Endothelial cell of umbilical vein (primary cell): Measurements from ENCODE around the gene HBZ. TPM values are rescaled to one million over a fixed set of nuclear protein-coding genes. Genes with fewer than 3 reads are reported as not detected.
A peak's percentile ranks its signal among the peaks of the same experiment; 100 is the strongest.

Experiments
- BruUV-seq: library from RNA; stranded (reverse); fragments of 400-500 nt; replicated peaks from 2 replicates; lab custom pipeline; 2021; lab: Mats Ljungman, UMichigan
- CTCF ChIA-PET: fragments of 300-600, 350-600 bp; sonication (Branson Sonifier 250); formaldehyde crosslinking; loops from one replicate; lab custom pipeline; 2021; ENCODE audit warnings: antibody characterized with exemption, inconsistent platforms; lab: Charles Lee
- POLR2A ChIA-PET: fragments of 300-600, 350-600 bp; sonication (Branson Sonifier 250); formaldehyde crosslinking; loops from one replicate; lab custom pipeline; 2021; ENCODE audit warnings: antibody characterized with exemption, inconsistent platforms; lab: Charles Lee
- DNase-seq: peaks from one replicate; pipeline ENCODE4 v3.0.0-alpha.2; 2011; ENCODE audit warnings: low read depth, low spot score
- FAIRE-seq: peaks from 2 replicates; lab custom pipeline; 2011; peaks lifted over from hg19 to GRCh38; lab: Jason Lieb, UNC
- H2AFZ ChIP-seq: 2 replicates; pipeline ENCODE4 v1.6.0; 2012; ENCODE audit warnings: low read depth, low read length, control low read depth, inconsistent platforms
- H3K27ac ChIP-seq: 2 replicates; pipeline ENCODE4 v1.5.1; 2011; ENCODE audit warnings: low read depth, mild to moderate bottlenecking, control low read depth, low read length, moderate library complexity; ENCODE audit not compliant: insufficient read depth
- H3K27me3 ChIP-seq, 2 experiments: 2 replicates each; pipeline versions ENCODE4 v1.6.0 to v1.6.1; 2011; ENCODE audit warnings: low read length in 2 of 2, mixed read lengths in 1 of 2; ENCODE audit not compliant: control insufficient read depth in 2 of 2, insufficient read depth in 2 of 2
- H3K36me3 ChIP-seq, 2 experiments: 2 replicates in 1 of 2; 3 replicates in 1 of 2; pipeline ENCODE4 v1.5.1; 2011; ENCODE audit warnings: low read length in 2 of 2, mild to moderate bottlenecking in 1 of 2, moderate library complexity in 1 of 2; ENCODE audit not compliant: control insufficient read depth in 2 of 2, insufficient read depth in 2 of 2; ENCODE audit errors: extremely low read depth in 1 of 2
- H3K4me1 ChIP-seq: 3 replicates; pipeline ENCODE4 v1.5.1; 2011; ENCODE audit warnings: mild to moderate bottlenecking, low read length; ENCODE audit not compliant: control insufficient read depth, insufficient read depth; ENCODE audit errors: extremely low read depth
- H3K4me2 ChIP-seq: 2 replicates; pipeline ENCODE4 v1.6.1; 2011; ENCODE audit warnings: low read length, control low read depth, mixed read lengths; ENCODE audit not compliant: insufficient read depth
- H3K4me3 ChIP-seq, 3 experiments: fragments of 200-600 bp in 1 of 3; sonication (generic), shearing (Covaris generic) in 1 of 3; replicated peaks in 1 of 3; 2 replicates each; pipeline ENCODE4 v1.5.1; 2011 to 2016; ENCODE audit warnings: control low read depth in 3 of 3, low read length in 3 of 3, mild to moderate bottlenecking in 2 of 3, inconsistent platforms in 1 of 3, low read depth in 1 of 3, moderate library complexity in 1 of 3; ENCODE audit not compliant: insufficient read depth in 1 of 3
- H3K79me2 ChIP-seq: 2 replicates; pipeline ENCODE4 v1.6.0; 2012; ENCODE audit warnings: low read length, inconsistent platforms; ENCODE audit not compliant: control insufficient read depth, insufficient read depth
- H3K9ac ChIP-seq: replicated peaks from 2 replicates; pipeline ENCODE3; 2011; ENCODE audit warnings: low read length, control low read depth; ENCODE audit not compliant: insufficient read depth; ENCODE audit errors: extremely low read depth
- H3K9me1 ChIP-seq: replicated peaks from 3 replicates; pipeline ENCODE4 v1.6.0; 2011; ENCODE audit warnings: mild to moderate bottlenecking, low read length; ENCODE audit not compliant: control insufficient read depth, insufficient read depth; ENCODE audit errors: extremely low read depth
- H3K9me3 ChIP-seq: replicated peaks from 2 replicates; pipeline ENCODE4 v1.5.1; 2012; ENCODE audit warnings: low read length, inconsistent platforms; ENCODE audit not compliant: control insufficient read depth, insufficient read depth
- H4K20me1 ChIP-seq: replicated peaks from 2 replicates; pipeline ENCODE3; 2011; ENCODE audit warnings: mild to moderate bottlenecking, low read length; ENCODE audit not compliant: control insufficient read depth, insufficient read depth; ENCODE audit errors: extremely low read depth
- EZH2 ChIP-seq: IDR thresholded peaks from 2 replicates; pipeline ENCODE4 v1.6.1; 2012; ENCODE audit warnings: borderline replicate concordance, low read depth, mild to moderate bottlenecking, moderate library complexity, low read length, inconsistent platforms; ENCODE audit not compliant: severe bottlenecking
- FOS ChIP-seq: IDR thresholded peaks from 2 replicates; pipeline ENCODE4 v1.6.1; 2011; ENCODE audit warnings: mild to moderate bottlenecking, low read length, moderate library complexity, borderline replicate concordance; ENCODE audit not compliant: insufficient read depth
- GATA2 ChIP-seq: IDR thresholded peaks from 2 replicates; pipeline ENCODE4 v1.7.0; 2011; ENCODE audit warnings: low read depth, mild to moderate bottlenecking, moderate library complexity, mixed read lengths, low read length; ENCODE audit not compliant: insufficient read length, insufficient read depth
- JUN ChIP-seq: IDR thresholded peaks from 2 replicates; pipeline ENCODE4 v1.6.1; 2011; ENCODE audit warnings: borderline replicate concordance, low read depth; ENCODE audit not compliant: insufficient read length, insufficient read depth
- MYC ChIP-seq: IDR thresholded peaks from one replicate; pipeline ENCODE4 v1.6.1; 2011; ENCODE audit warnings: mild to moderate bottlenecking, low read depth, low read length
- POLR2A ChIP-seq: IDR thresholded peaks from 2 replicates; pipeline ENCODE4 v1.6.1; 2012; ENCODE audit warnings: low read depth, mild to moderate bottlenecking, control low read depth, low read length
- POLR2AphosphoS5 ChIP-seq: IDR thresholded peaks from 2 replicates; pipeline ENCODE4 v1.6.1; 2012; ENCODE audit warnings: low read depth, mild to moderate bottlenecking, control low read depth, low read length, moderate library complexity; ENCODE audit not compliant: insufficient read depth
- dilution Hi-C: fragments of 300-500 bp; cut with MboI; formaldehyde crosslinking; loops from one replicate; pipeline ENCODE4 v1.15.0; 2019; ENCODE audit warnings: low sequenced_read_pairs; ENCODE audit not compliant: extremely low pct_ligation_motif_present
- intact Hi-C: fragments of 100-400 bp; cut with micrococcal nuclease; formaldehyde crosslinking; loops from one replicate; pipeline ENCODE4 v1.10.0; 2022
- polyA plus RNA-seq, 4 experiments: library from polyadenylated mRNA; depleted of rRNA in 3 of 4; stranded (reverse) in 3 of 4; unstranded in 1 of 4; fragments of >200 nt; gene quantifications; 2 replicates each; pipeline versions ENCODE4 v1.2.1 to v1.2.3, GENCODE V29; 2011 to 2012; ENCODE audit warnings: missing spikeins in 1 of 4
- total RNA-seq: library from RNA; stranded (reverse); gene quantifications from 2 replicates; pipeline ENCODE4 v1.2.3, GENCODE V29; 2021
- TF ChIP-seq, protein P1 (sequence below), 2 donors: IDR thresholded peaks; 1 replicate in 1 of 2; 2 replicates in 1 of 2; pipeline ENCODE4 v1.5.1; 2011; ENCODE audit warnings: low read length in 2 of 2, mild to moderate bottlenecking in 2 of 2, moderate library complexity in 2 of 2, control low read depth in 1 of 2, inconsistent platforms in 1 of 2, low read depth in 1 of 2; ENCODE audit not compliant: insufficient read depth in 1 of 2; ENCODE audit errors: extremely low read depth in 1 of 2
- TF ChIP-seq, protein P2 (sequence below): IDR thresholded peaks from 2 replicates; pipeline ENCODE4 v1.6.1; 2011; ENCODE audit not compliant: insufficient read depth, insufficient read length

The HBZ gene
- total and polyA plus RNA-seq, 2 donors (not counting 3 experiments of a cell fraction or from before 2014, with no cell fraction given) = not detected

DNA sequence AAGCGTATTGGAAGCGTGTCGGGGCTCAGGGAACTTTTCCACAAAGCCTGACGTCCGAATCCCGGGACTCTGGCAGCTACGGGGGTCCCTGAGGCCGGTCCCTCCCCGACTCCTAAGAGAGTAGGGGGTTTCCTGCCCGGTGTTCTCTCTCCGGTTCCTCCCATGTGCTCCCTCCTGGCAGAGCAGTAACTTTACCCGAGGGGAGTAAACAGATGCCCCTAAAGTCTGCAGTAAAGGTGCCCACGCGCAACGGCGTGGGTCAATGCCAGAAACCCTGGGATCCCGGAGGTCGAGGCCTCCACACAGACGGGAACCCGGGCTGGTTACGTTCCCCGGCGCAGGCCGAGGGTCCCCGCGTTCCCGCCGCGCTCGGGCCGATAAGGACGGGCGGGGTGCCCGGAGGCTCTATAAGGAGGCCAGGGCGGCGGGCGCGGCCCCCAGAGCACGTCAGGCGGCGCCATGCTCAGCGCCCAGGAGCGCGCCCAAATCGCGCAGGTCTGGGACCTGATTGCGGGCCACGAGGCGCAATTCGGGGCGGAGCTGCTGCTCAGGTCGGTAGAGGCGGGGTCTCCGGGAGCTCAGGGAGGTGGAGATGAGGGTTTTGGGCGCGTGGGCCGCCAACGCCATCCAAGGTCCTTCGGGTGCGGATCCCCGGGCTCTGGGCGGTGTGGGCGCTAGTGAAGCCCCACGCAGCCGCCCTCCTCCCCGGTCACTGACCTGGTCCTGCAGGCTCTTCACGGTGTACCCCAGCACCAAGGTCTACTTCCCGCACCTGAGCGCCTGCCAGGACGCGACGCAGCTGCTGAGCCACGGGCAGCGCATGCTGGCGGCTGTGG is 13.3 kb downstream of the HBZ start, which contains the start of gene HBM:
TSS of gene HBM (plus strand) at position 440 of the 836 bp plus-strand sequence. CDS start at position 460, 20 bp downstream.
- H3K4me1 ChIP-seq = no peaks in the 10 kb centered on the region
- H3K27ac ChIP-seq = no peak within 1 kb of the TSS
- no peak within 1 kb of the TSS for H2AFZ ChIP-seq
- ChIA-PET POLR2A (no interaction called here), CTCF (no interaction called here)
- H3K9ac ChIP-seq = no peak within 1 kb of the TSS
- BruUV-seq = no TSS peak
- H3K27me3 ChIP-seq = peaks cover 39 to 40% of the 10 kb centered on the region in 2 experiments
- no peaks in the 10 kb centered on the region for H3K9me1 ChIP-seq
- H3K4me3 ChIP-seq = no peak within 1 kb of the TSS
- DNase-seq = no peak
- no peak for FAIRE-seq
- no peaks in the 10 kb centered on the region for H3K9me3 ChIP-seq
- dilution Hi-C loops (no loop called here), intact Hi-C loops (no loop called here)
- H3K4me2 ChIP-seq = peak within 1 kb of the TSS; percentile 29
- no peak for TF ChIP-seq GATA2
- no peak for TF ChIP-seq FOS
- TF ChIP-seq EZH2 = peak; percentile 93
- no peak for TF ChIP-seq POLR2A
- H4K20me1 ChIP-seq = no peaks in the 10 kb centered on the region
- H3K36me3 ChIP-seq = no peaks in the 10 kb centered on the region
- no peaks in the 10 kb centered on the region for H3K79me2 ChIP-seq

DNA sequence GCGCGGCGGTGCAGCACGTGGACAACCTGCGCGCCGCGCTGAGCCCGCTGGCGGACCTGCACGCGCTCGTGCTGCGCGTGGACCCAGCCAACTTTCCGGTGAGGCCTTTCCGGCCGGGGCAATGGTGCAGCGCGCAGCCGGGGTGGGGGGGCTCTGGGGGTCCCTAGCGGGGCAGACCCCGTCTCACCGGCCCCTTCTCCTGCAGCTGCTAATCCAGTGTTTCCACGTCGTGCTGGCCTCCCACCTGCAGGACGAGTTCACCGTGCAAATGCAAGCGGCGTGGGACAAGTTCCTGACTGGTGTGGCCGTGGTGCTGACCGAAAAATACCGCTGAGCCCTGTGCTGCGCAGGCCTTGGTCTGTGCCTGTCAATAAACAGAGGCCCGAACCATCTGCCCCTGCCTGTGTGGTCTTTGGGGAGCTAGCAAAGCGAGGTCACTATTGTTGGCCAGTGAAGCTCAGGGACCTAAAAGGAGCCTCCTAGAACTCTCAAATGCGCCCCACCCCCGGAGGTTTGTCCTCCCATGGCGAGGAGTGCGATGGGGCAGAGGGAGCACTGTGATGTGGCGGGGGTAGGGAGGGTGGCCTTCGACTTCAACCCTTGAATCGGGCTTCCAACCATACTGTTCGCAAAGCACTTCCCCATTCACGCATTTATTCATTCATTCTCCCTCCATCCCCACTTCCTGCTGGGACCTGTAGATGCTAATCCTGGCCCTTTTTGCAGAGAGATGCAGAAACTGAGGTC is 14.1 kb downstream of the HBZ start:
- no peak for DNase-seq
- no peak overlapping the region for H3K4me3 ChIP-seq
- no peaks in the 10 kb centered on the region for H3K9me1 ChIP-seq
- dilution Hi-C loops (no loop called here), intact Hi-C loops (no loop called here)
- H3K27me3 ChIP-seq = peaks cover 41% of the 10 kb centered on the region in 2 experiments
- TF ChIP-seq FOS (no peak), POLR2AphosphoS5 (no peak), POLR2A (no peak), EZH2 (no peak), GATA2 (no peak), JUN (no peak), MYC (no peak)
- TF ChIP-seq, protein P1, sequence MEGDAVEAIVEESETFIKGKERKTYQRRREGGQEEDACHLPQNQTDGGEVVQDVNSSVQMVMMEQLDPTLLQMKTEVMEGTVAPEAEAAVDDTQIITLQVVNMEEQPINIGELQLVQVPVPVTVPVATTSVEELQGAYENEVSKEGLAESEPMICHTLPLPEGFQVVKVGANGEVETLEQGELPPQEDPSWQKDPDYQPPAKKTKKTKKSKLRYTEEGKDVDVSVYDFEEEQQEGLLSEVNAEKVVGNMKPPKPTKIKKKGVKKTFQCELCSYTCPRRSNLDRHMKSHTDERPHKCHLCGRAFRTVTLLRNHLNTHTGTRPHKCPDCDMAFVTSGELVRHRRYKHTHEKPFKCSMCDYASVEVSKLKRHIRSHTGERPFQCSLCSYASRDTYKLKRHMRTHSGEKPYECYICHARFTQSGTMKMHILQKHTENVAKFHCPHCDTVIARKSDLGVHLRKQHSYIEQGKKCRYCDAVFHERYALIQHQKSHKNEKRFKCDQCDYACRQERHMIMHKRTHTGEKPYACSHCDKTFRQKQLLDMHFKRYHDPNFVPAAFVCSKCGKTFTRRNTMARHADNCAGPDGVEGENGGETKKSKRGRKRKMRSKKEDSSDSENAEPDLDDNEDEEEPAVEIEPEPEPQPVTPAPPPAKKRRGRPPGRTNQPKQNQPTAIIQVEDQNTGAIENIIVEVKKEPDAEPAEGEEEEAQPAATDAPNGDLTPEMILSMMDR (IDR thresholded peaks at IDR 0.05; ENCODE audit: extremely low read depth in 1 of 2, insufficient read depth in 1 of 2, low read depth in 1 of 2, low read length in 2 of 2) = no peak
- TF ChIP-seq, protein P2, sequence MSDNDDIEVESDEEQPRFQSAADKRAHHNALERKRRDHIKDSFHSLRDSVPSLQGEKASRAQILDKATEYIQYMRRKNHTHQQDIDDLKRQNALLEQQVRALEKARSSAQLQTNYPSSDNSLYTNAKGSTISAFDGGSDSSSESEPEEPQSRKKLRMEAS = no peak
- H2AFZ ChIP-seq = no peak overlapping the region
- no TSS peak for BruUV-seq
- no peaks in the 10 kb centered on the region for H3K4me1 ChIP-seq
- no peak overlapping the region for H3K27ac ChIP-seq
- no peaks in the 10 kb centered on the region for H3K79me2 ChIP-seq
- H4K20me1 ChIP-seq = no peaks in the 10 kb centered on the region
- CTCF ChIA-PET = interaction anchor here (1.4 to 1.9 kb wide), 2 partner anchors 14 to 70 kb away, joined by 4 read pairs; partner anchors contain the start of gene HBQ1
- no peaks in the 10 kb centered on the region for H3K36me3 ChIP-seq
- H3K4me2 ChIP-seq = no peak overlapping the region
- H3K9me3 ChIP-seq = no peaks in the 10 kb centered on the region
- POLR2A ChIA-PET = no interaction called here
- no peak overlapping the region for H3K9ac ChIP-seq
- FAIRE-seq = no peak
